Mesenchymal stem cell (in vitro differentiated cells and primary cell): ENCODE data around the gene CYP2A6.
A peak's percentile ranks its signal among the peaks of the same experiment; 100 is the strongest.

Source experiments
- DNase-seq: peaks from one replicate; pipeline ENCODE4 v3.0.0-alpha.2; 2013
- H2AFZ ChIP-seq: one replicate; pipeline ENCODE4 v1.6.1; 2013; ENCODE audit warnings: low read depth, mild to moderate bottlenecking, control low read depth, inconsistent platforms, low read length, moderate library complexity
- H2AK5ac ChIP-seq: 2 replicates; pipeline ENCODE4 v1.6.1; 2013; ENCODE audit warnings: low read length, moderate library complexity, mild to moderate bottlenecking, inconsistent platforms; ENCODE audit not compliant: severe bottlenecking
- H2BK120ac ChIP-seq: one replicate; pipeline ENCODE4 v1.6.1; 2013; ENCODE audit warnings: low read depth, mild to moderate bottlenecking, inconsistent platforms, low read length, moderate library complexity
- H2BK12ac ChIP-seq, 2 experiments: one replicate each; pipeline ENCODE4 v1.6.1; 2013; ENCODE audit warnings: inconsistent platforms in 2 of 2, low read length in 2 of 2, mild to moderate bottlenecking in 2 of 2, moderate library complexity in 2 of 2, control low read depth in 1 of 2
- H2BK15ac ChIP-seq: one replicate; pipeline ENCODE4 v1.6.1; 2013; ENCODE audit warnings: mild to moderate bottlenecking, low read depth, inconsistent platforms; ENCODE audit not compliant: poor library complexity, severe bottlenecking
- H2BK5ac ChIP-seq: 2 replicates; pipeline ENCODE4 v1.6.1; 2013; ENCODE audit warnings: low read depth, mild to moderate bottlenecking, low read length, control low read depth, inconsistent platforms; ENCODE audit not compliant: poor library complexity, severe bottlenecking
- H3K14ac ChIP-seq, 2 experiments: one replicate each; pipeline ENCODE4 v1.6.1; 2013; ENCODE audit warnings: inconsistent platforms in 2 of 2, low read length in 2 of 2, control low read depth in 1 of 2, mild to moderate bottlenecking in 1 of 2, moderate library complexity in 1 of 2
- H3K18ac ChIP-seq, 2 experiments: one replicate each; pipeline ENCODE4 v1.6.1; 2013; ENCODE audit warnings: inconsistent platforms in 2 of 2, low read length in 2 of 2, control low read depth in 1 of 2, low read depth in 1 of 2, mild to moderate bottlenecking in 1 of 2
- H3K23ac ChIP-seq, 2 experiments: one replicate each; pipeline ENCODE4 v1.6.1; 2013; ENCODE audit warnings: inconsistent platforms in 2 of 2, low read length in 2 of 2, mild to moderate bottlenecking in 2 of 2, moderate library complexity in 2 of 2, control low read depth in 1 of 2
- H3K27ac ChIP-seq: 2 replicates; pipeline ENCODE4 v1.5.1; 2013; ENCODE audit warnings: mild to moderate bottlenecking, moderate library complexity, low read length, control low read depth, inconsistent platforms; ENCODE audit not compliant: poor library complexity, severe bottlenecking
- H3K27me3 ChIP-seq, 2 experiments: 2 replicates each; pipeline versions ENCODE4 v1.6.1 to v1.7.0; 2013; ENCODE audit warnings: low read length in 2 of 2, mild to moderate bottlenecking in 2 of 2, moderate library complexity in 2 of 2, control low read depth in 1 of 2, inconsistent platforms in 1 of 2; ENCODE audit not compliant: control insufficient read depth in 1 of 2, insufficient read depth in 1 of 2
- H3K36me3 ChIP-seq, 2 experiments: 2 replicates each; pipeline versions ENCODE4 v1.6.1 to v1.7.0; 2013; ENCODE audit warnings: low read length in 2 of 2, control low read depth in 1 of 2, inconsistent platforms in 1 of 2, low read depth in 1 of 2, mild to moderate bottlenecking in 1 of 2; ENCODE audit not compliant: insufficient read depth in 2 of 2, control insufficient read depth in 1 of 2
- H3K4ac ChIP-seq, 2 experiments: one replicate each; pipeline ENCODE4 v1.6.1; 2013; ENCODE audit warnings: inconsistent platforms in 2 of 2, low read length in 2 of 2, mild to moderate bottlenecking in 2 of 2, moderate library complexity in 2 of 2, control low read depth in 1 of 2, low read depth in 1 of 2
- H3K4me1 ChIP-seq: 2 replicates; pipeline ENCODE4 v1.6.1; 2013; ENCODE audit warnings: low read depth, low read length, control low read depth; ENCODE audit not compliant: control insufficient read depth, insufficient read depth
- H3K4me2 ChIP-seq: 2 replicates; pipeline ENCODE4 v1.6.1; 2013; ENCODE audit warnings: low read length, mild to moderate bottlenecking, inconsistent platforms; ENCODE audit not compliant: poor library complexity, severe bottlenecking
- H3K4me3 ChIP-seq, 2 experiments: 2 replicates each; pipeline versions ENCODE4 v1.5.1 to v1.7.0; 2013; ENCODE audit warnings: low read length in 2 of 2, mild to moderate bottlenecking in 2 of 2, control low read depth in 1 of 2, low read depth in 1 of 2; ENCODE audit not compliant: insufficient read depth in 1 of 2
- H3K79me1 ChIP-seq: replicated peaks from 2 replicates; pipeline ENCODE4 v1.6.1; 2013; ENCODE audit warnings: mild to moderate bottlenecking, control low read depth, low read length, inconsistent platforms; ENCODE audit not compliant: poor library complexity, severe bottlenecking
- H3K9ac ChIP-seq: 2 replicates; pipeline ENCODE4 v1.7.0; 2013; ENCODE audit warnings: mild to moderate bottlenecking, low read length, moderate library complexity
- H3K9me3 ChIP-seq: 2 replicates; pipeline ENCODE4 v1.7.0; 2013; ENCODE audit warnings: mild to moderate bottlenecking, low read length; ENCODE audit not compliant: control insufficient read depth
- H4K8ac ChIP-seq: one replicate; pipeline ENCODE4 v1.6.1; 2013; ENCODE audit warnings: inconsistent platforms, mild to moderate bottlenecking, low read length, moderate library complexity
- H4K91ac ChIP-seq: one replicate; pipeline ENCODE4 v1.6.1; 2013; ENCODE audit warnings: mild to moderate bottlenecking, low read length, inconsistent platforms
- WGBS: methylation state at CpG from one replicate; pipeline ENCODE4 v1.1.7; 2013; ENCODE audit warnings: mixed read lengths; 5-methylcytosine and 5-hydroxymethylcytosine counted together

The CYP2A6 gene

GRCh38 chr19:40803857-40804782 lies 46.1 kb downstream of the CYP2A6 start:
- H4K91ac ChIP-seq: no peak overlapping the region
- H3K14ac ChIP-seq: peak overlapping the region in 1 of 2 experiments; percentile 20
- no peak for DNase-seq
- H3K4me3 ChIP-seq: no peak overlapping the region
- H3K4ac ChIP-seq: no peak overlapping the region
- peak overlapping the region; percentile 26 for H2AK5ac ChIP-seq
- no peak overlapping the region for H4K8ac ChIP-seq
- no peak overlapping the region for H2BK15ac ChIP-seq
- no peak overlapping the region for H2BK5ac ChIP-seq
- no peak overlapping the region for H2BK120ac ChIP-seq
- peak overlapping the region; percentile 12 for H3K9ac ChIP-seq
- WGBS: 93% methylated on average over 6 of the region's 6 CpGs
- no peak overlapping the region for H3K4me2 ChIP-seq
- peak overlapping the region in 1 of 2 experiments; percentile 6 for H3K18ac ChIP-seq
- H3K27ac ChIP-seq: no peak overlapping the region
- H3K27me3 ChIP-seq: no peaks in the 10 kb centered on the region
- peaks cover 74 to 80% of the 10 kb centered on the region in 2 experiments for H3K36me3 ChIP-seq
- H3K9me3 ChIP-seq: no peaks in the 10 kb centered on the region
- H3K4me1 ChIP-seq: peaks cover 59% of the 10 kb centered on the region
- H3K79me1 ChIP-seq: peaks cover 8% of the 10 kb centered on the region
- H2BK12ac ChIP-seq: no peak overlapping the region
- H3K23ac ChIP-seq: peak overlapping the region in 1 of 2 experiments; percentile 84
- no peak overlapping the region for H2AFZ ChIP-seq

- H2AFZ ChIP-seq: no peak overlapping the region
- H3K4me1 ChIP-seq: peaks cover 56% of the 10 kb centered on the region
- peak overlapping the region in 1 of 2 experiments; percentile 14 for H3K14ac ChIP-seq
- H4K8ac ChIP-seq: no peak overlapping the region
- no peak overlapping the region for H3K27ac ChIP-seq
- WGBS: 85% methylated on average over 9 of the region's 9 CpGs
- no peaks in the 10 kb centered on the region for H3K27me3 ChIP-seq
- no peak for DNase-seq
- H3K9me3 ChIP-seq: no peaks in the 10 kb centered on the region
- no peak overlapping the region for H2BK5ac ChIP-seq
- no peak overlapping the region for H3K4ac ChIP-seq
- H2BK15ac ChIP-seq: no peak overlapping the region
- peak overlapping the region in 1 of 2 experiments; percentile 83 for H3K4me3 ChIP-seq
- peaks cover 66 to 72% of the 10 kb centered on the region in 2 experiments for H3K36me3 ChIP-seq
- no peak overlapping the region for H2BK120ac ChIP-seq
- H3K23ac ChIP-seq: no peak overlapping the region
- H4K91ac ChIP-seq: no peak overlapping the region
- H3K9ac ChIP-seq: peak overlapping the region; percentile 56
- H2BK12ac ChIP-seq: no peak overlapping the region
- H3K4me2 ChIP-seq: no peak overlapping the region
- no peak overlapping the region for H3K18ac ChIP-seq
- peaks cover 5% of the 10 kb centered on the region for H3K79me1 ChIP-seq
- no peak overlapping the region for H2AK5ac ChIP-seq
Measured at GRCh38 chr19:40803170-40803856, 46.9 kb downstream of the CYP2A6 start.

GRCh38 chr19:40802300-40803169 lies 47.7 kb downstream of the CYP2A6 start:
- peak overlapping the region in 1 of 2 experiments; percentile 71 for H3K18ac ChIP-seq
- H2BK12ac ChIP-seq: no peak overlapping the region
- no peaks in the 10 kb centered on the region for H3K9me3 ChIP-seq
- peaks cover 2% of the 10 kb centered on the region for H3K79me1 ChIP-seq
- peaks cover 60% of the 10 kb centered on the region for H3K4me1 ChIP-seq
- no peak overlapping the region for H2AFZ ChIP-seq
- H3K36me3 ChIP-seq: peaks cover 58 to 65% of the 10 kb centered on the region in 2 experiments
- peak overlapping the region in 1 of 2 experiments; percentile 98 for H3K23ac ChIP-seq
- H4K91ac ChIP-seq: peak overlapping the region; percentile 55
- no peak overlapping the region for H3K4me2 ChIP-seq
- H2BK120ac ChIP-seq: no peak overlapping the region
- peak overlapping the region in 1 of 2 experiments; percentile 83 for H3K4me3 ChIP-seq
- no peak overlapping the region for H2AK5ac ChIP-seq
- WGBS: 74% methylated on average over 11 of the region's 11 CpGs
- H2BK15ac ChIP-seq: no peak overlapping the region
- no peak overlapping the region for H4K8ac ChIP-seq
- H3K14ac ChIP-seq: peak overlapping the region in 1 of 2 experiments; percentile 50
- peak overlapping the region; percentile 56 for H3K9ac ChIP-seq
- H2BK5ac ChIP-seq: no peak overlapping the region
- H3K27ac ChIP-seq: no peak overlapping the region
- peak overlapping the region in 1 of 2 experiments; percentile 9 for H3K4ac ChIP-seq
- no peaks in the 10 kb centered on the region for H3K27me3 ChIP-seq
- DNase-seq: no peak
